Measurements from ENCODE around the gene MCUB.

- TF ChIP-seq, protein P1, sequence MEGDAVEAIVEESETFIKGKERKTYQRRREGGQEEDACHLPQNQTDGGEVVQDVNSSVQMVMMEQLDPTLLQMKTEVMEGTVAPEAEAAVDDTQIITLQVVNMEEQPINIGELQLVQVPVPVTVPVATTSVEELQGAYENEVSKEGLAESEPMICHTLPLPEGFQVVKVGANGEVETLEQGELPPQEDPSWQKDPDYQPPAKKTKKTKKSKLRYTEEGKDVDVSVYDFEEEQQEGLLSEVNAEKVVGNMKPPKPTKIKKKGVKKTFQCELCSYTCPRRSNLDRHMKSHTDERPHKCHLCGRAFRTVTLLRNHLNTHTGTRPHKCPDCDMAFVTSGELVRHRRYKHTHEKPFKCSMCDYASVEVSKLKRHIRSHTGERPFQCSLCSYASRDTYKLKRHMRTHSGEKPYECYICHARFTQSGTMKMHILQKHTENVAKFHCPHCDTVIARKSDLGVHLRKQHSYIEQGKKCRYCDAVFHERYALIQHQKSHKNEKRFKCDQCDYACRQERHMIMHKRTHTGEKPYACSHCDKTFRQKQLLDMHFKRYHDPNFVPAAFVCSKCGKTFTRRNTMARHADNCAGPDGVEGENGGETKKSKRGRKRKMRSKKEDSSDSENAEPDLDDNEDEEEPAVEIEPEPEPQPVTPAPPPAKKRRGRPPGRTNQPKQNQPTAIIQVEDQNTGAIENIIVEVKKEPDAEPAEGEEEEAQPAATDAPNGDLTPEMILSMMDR (IDR thresholded peaks at IDR 0.05) = no peak
- no peak for TF ChIP-seq POLR2A (IDR thresholded peaks at IDR 0.05)
These were observed 115.1 kb downstream of the MCUB start for GRCh38 chr4:109675181-109675580.

Data from thyroid gland (tissue), 4 donors.